HG03039 (cell line): Measurements from ENCODE around the gene ZFPL1.
A peak's percentile ranks its signal among the peaks of the same experiment; 100 is the strongest.
"Not testable (repeated sequence)": the region's sequence is repeated elsewhere in the genome, so short reads cannot be mapped to it uniquely, and the experiment has no call there.

Source experiments
- ATAC-seq: cut with Tn5 transposase; IDR thresholded peaks from one replicate; pipeline ENCODE4 v1.9.1; 2021; ENCODE audit warnings: mild to moderate bottlenecking, moderate library complexity; ENCODE audit not compliant: unreplicated experiment

The ZFPL1 gene

GRCh38 chr11:65113361-65113756 is 29.3 kb downstream of the ZFPL1 start:
- ATAC-seq = no peak

- ATAC-seq = no peak
Measured at GRCh38 chr11:65113839-65114238, 29.8 kb downstream of the ZFPL1 start.

GRCh38 chr11:65114538-65115171 is 30.6 kb downstream of the ZFPL1 start:
- ATAC-seq = no peak

GRCh38 chr11:65115361-65116082 is 31.5 kb downstream of the ZFPL1 start:
- no peak for ATAC-seq

DNA sequence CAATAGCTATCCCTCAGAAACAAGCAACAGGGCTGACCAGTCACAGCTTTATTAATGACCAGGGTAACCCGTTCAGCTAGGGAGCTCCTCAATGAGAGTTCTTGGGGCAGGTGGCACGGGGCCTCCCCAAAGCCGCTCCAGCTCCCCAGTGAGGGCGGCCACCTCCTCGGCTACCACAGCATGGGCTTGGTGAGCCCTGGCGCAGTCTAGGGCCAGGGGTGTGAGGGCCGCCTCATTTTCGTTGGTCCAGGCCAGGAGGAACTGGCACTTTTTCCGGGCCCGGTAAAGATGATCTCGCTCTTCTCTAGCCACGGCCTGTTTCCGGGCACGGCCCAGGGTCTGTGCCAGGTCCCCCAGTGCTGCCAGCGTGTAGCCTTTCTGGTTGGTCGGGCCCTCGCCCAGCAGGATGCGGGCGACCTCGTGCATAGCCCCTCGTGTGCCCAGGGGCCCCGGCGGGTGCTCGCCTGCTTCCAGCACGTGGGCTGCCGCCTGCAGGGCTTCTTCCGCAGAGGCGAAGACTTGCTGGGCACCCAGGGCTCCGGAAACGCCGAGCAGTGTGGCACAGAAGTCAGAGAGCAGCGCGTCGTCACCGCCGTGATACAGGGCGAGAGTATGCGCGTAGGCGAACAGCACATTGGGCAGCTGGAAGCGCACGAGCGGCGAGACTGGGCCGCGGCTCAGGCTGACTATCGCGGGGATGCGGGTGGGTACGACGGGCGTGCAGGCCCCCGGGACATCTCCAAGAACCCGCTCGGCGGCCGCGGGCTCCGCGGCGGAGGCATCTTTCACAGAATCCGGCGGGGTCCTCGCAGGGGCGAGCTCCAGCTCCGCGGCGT is 32.6 kb downstream of the ZFPL1 start:
- no peak for ATAC-seq

GRCh38 chr11:65117206-65118096 is 33.4 kb downstream of the ZFPL1 start, which contains the start of gene ZNHIT2:
ZNHIT2 (minus strand) TSS chr11:65117701; CDS start chr11:65117653, 48 bp downstream.
- ATAC-seq = peak; percentile 49

GRCh38 chr11:65118097-65118837 is 34.2 kb downstream of the ZFPL1 start:
- ATAC-seq = no peak

- ATAC-seq = not testable (repeated sequence)
Measured at GRCh38 chr11:65118891-65119669, 35.1 kb downstream of the ZFPL1 start.

DNA sequence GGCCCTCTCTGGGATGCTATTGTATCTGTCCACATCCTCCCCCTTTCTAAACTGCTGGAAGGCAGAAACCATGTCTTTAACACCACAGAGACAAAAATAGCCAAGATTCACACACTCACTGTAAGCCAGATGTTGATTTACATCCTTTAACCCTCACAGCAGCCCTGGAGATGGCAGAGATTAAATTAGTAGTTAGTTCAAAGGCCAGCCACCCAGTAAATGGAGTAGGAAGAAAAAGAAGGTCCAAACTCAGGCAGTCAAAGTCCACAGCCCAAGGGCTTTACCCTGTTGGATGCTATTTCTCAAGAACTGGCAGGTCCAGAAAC is 35.6 kb downstream of the ZFPL1 start:
- ATAC-seq = no peak

DNA sequence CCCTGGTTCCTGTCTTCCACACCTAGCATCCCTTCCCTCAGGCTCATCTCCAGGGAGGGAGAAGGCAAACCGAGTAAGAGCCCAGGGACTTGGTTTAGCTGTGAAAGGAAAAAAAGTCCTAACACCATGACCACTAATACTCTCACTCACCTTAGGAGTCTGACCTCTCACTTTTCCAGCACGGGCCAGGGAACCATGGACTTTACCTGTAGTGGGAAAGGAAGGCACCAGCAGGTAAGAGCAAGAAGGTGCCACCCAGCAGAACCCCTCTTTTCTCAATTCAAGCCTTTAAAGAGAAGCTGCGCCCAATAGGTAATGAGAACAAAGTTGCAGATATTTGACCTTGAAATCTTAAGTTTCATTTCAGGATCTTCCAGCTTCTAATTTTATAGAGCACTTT is 36.8 kb downstream of the ZFPL1 start:
- no peak for ATAC-seq

- ATAC-seq = no peak
Measured at GRCh38 chr11:65121447-65121864, 37.4 kb downstream of the ZFPL1 start.

GRCh38 chr11:65121865-65122696 is 38.1 kb downstream of the ZFPL1 start, which contains the start of the genes FAU and MRPL49:
FAU (minus strand) TSS chr11:65122134; CDS start chr11:65121813, 321 bp downstream.
MRPL49 (plus strand) TSS chr11:65122321; CDS start chr11:65122347, 26 bp downstream.
- ATAC-seq = peak; percentile 62

GRCh38 chr11:65124480-65125196 is 40.6 kb downstream of the ZFPL1 start:
- ATAC-seq = no peak

- ATAC-seq = no peak
Measured at GRCh38 chr11:65125197-65126056, 41.4 kb downstream of the ZFPL1 start.

- ATAC-seq = no peak
Measured at GRCh38 chr11:65126624-65127274, 42.7 kb downstream of the ZFPL1 start.
